ENCODE results near the gene DTD2.

The DTD2 gene

DNA sequence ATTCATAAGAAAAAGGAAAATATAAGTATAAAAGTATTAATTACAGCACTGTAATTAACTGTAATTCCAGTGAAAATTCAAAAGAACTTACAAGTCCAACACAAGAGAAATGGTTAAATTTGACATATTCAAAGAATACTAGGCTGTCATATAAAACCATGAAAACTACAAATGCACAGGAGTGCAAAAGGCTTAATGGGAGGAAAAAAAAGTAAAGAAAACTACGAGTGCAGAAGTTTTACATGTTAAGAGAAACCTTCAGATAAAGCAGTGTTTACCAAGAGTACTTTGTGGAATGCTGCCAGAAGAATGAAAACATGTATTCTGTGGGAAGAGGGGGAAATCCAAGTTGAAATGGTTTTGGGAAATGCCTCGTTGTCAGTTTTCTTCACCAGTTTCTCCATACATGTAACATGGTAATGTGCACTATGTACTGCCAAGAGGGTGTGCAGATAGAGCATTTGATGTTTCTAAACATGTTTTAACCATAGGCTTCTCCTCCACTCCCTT, 46.0 kb downstream of the DTD2 start:
- ChIA-PET CTCF (interaction anchor here (1.4 kb wide), 1 partner anchor 9 kb away, joined by 6 read pairs; the partner anchor contains the start of gene HEATR5A), POLR2A (interaction anchor here (1.7 kb wide), 1 partner anchor 9 kb away, joined by 7 read pairs; the partner anchor contains the start of gene HEATR5A)
- DNase-seq (ENCODE audit: extremely low spot score) = no peak
- TF ChIP-seq, protein P1, sequence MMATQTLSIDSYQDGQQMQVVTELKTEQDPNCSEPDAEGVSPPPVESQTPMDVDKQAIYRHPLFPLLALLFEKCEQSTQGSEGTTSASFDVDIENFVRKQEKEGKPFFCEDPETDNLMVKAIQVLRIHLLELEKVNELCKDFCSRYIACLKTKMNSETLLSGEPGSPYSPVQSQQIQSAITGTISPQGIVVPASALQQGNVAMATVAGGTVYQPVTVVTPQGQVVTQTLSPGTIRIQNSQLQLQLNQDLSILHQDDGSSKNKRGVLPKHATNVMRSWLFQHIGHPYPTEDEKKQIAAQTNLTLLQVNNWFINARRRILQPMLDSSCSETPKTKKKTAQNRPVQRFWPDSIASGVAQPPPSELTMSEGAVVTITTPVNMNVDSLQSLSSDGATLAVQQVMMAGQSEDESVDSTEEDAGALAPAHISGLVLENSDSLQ (IDR thresholded peaks at IDR 0.05) = no peak
- TF ChIP-seq LEF1 (IDR thresholded peaks at IDR 0.05; ENCODE audit: borderline replicate concordance) = no peak
- no peak for TF ChIP-seq CTBP1 (IDR thresholded peaks at IDR 0.05; ENCODE audit: borderline replicate concordance)
- TF ChIP-seq ARNT (IDR thresholded peaks at IDR 0.05) = no peak

DNA sequence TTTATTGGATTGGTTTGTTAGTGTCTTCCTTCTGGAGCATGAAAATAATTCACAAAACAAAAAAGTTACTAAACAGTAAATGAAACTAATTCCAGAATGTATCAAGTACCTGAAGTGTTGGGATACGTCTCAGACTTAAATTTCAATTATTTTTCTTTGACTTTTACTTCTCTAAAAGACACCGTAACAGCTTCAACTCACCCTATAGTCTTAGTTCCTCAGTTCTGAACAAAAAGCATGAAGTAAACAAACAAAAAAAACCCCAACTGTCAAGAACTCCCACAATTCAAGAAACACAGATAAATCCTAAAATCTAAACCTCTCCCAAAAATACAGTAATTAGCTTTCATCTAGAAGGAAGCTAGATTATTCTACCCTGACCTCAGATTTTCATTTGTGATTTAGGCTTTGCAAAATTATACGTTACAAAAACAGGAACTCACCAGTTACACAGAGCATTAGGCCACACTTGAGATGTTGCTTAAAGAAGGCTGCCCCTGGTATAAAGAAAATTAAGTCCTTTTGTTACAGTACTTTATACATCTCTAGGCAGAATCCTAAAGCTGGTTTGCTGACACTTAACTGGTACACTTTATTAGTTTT, 47.2 kb downstream of the DTD2 start:
- no peak for TF ChIP-seq FOXK2 (IDR thresholded peaks at IDR 0.05)
- CTCF ChIA-PET = no interaction called here
- POLR2A ChIA-PET = interaction anchor here (1.7 kb wide), 1 partner anchor 11 kb away, joined by 7 read pairs; the partner anchor contains the start of gene HEATR5A
- DNase-seq (ENCODE audit: extremely low spot score) = no peak

DNA sequence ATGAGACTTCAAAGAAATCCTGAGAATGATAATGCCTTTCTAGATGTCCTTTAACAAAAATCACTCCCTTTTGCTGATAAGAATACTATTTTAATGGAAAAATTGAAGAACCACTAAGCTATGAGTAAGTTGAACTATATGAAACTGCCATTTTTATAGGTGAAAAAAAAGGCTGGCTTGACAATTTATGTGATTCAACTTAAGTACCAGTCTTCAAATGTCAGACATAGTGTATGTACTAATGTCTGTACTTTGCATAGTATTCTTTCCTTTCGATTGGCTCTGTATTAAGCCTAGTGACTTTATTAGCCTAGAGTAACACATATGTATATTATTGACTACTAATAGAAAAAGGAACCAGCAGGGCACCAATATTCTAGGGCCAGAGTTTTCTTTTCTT, 48.9 kb downstream of the DTD2 start:
- no peak for TF ChIP-seq HDGF (IDR thresholded peaks at IDR 0.05; ENCODE audit: borderline replicate concordance)
- no peak for TF ChIP-seq BHLHE40 (IDR thresholded peaks at IDR 0.05; ENCODE audit: borderline replicate concordance)
- no peak for TF ChIP-seq ELF4 (IDR thresholded peaks at IDR 0.05)
- no peak for TF ChIP-seq TARDBP (IDR thresholded peaks at IDR 0.05)
- TF ChIP-seq NFRKB (IDR thresholded peaks at IDR 0.05) = no peak
- TF ChIP-seq LEF1 (IDR thresholded peaks at IDR 0.05; ENCODE audit: borderline replicate concordance) = no peak
- TF ChIP-seq FOXM1 (IDR thresholded peaks at IDR 0.05; ENCODE audit: borderline replicate concordance) = no peak
- no peak for TF ChIP-seq CTBP1 (IDR thresholded peaks at IDR 0.05; ENCODE audit: borderline replicate concordance)
- TF ChIP-seq SP1 (IDR thresholded peaks at IDR 0.05) = no peak
- no peak for TF ChIP-seq L3MBTL2 (conservative IDR thresholded peaks at IDR 0.05)
- no peak for TF ChIP-seq ZNF384 (IDR thresholded peaks at IDR 0.05)
- POLR2A ChIA-PET = interaction anchor here (1.1 kb wide), 1 partner anchor 12 kb away, joined by 3 read pairs; the partner anchor contains the start of gene HEATR5A
- CTCF ChIA-PET = no interaction called here
- no peak for DNase-seq (ENCODE audit: extremely low spot score)

DNA sequence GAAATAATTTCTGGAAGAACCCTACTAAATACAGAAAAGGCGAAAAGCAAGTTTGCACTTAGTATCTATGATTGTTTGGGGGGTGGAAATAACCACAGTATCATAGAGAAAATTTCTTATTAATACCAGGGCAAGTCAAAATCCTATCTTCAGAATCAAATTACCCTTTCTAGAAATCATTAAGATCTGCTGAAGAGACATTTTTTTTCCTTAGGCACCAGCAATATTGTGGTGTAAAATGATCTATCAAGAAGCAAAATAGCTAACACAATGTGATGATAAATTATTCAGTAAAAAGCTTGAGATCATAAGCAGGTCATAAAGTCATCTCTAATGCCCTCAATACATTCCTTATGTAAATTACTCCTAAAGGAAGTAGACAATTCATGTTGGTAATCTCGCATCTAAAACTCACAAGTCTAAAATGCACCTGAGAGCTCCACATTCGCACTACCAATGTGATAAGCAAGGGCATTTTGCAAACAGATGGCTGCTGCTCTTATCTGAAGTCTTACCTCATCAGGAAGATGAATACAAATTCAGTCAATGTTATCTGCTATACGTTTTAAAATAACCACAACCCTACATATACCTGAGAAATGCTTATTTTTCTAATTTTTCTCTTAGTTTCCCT, 51.6 kb downstream of the DTD2 start:
- no peak for TF ChIP-seq ELF4 (IDR thresholded peaks at IDR 0.05)
- TF ChIP-seq ARNT (IDR thresholded peaks at IDR 0.05) = no peak
- TF ChIP-seq SP1 (IDR thresholded peaks at IDR 0.05) = no peak
- no peak for TF ChIP-seq NFRKB (IDR thresholded peaks at IDR 0.05)
- TF ChIP-seq FOXM1 (IDR thresholded peaks at IDR 0.05; ENCODE audit: borderline replicate concordance) = no peak
- DNase-seq (ENCODE audit: extremely low spot score) = no peak
- ChIA-PET CTCF (interaction anchor here (0.7 to 1.0 kb wide), 2 partner anchors 13 to 19 kb away, joined by 3 to 5 read pairs; no protein-coding TSS in a partner anchor), POLR2A (no interaction called here)

DNA sequence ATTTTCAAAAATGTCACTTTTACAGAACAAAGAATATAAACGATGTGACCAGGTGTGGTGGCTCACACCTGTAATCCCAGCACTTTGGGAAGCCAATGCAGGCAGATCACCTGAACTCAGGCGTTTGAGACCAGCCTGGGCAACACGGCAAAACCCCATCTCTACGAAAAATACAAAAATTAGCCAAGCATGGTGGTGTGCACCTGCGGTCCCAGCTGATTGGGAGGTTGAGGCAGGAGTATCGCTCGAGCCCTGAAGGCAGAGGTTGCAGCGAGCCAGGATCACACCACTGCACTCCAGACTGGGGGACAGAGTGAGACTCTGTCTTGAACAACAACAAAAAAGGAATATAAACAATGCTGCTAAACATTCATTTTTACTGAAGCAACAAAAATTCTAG, 52.2 kb downstream of the DTD2 start:
- DNase-seq (ENCODE audit: extremely low spot score) = no peak
- TF ChIP-seq FOXM1 (IDR thresholded peaks at IDR 0.05; ENCODE audit: borderline replicate concordance) (no peak), LEF1 (IDR thresholded peaks at IDR 0.05; ENCODE audit: borderline replicate concordance) (no peak), CTBP1 (IDR thresholded peaks at IDR 0.05; ENCODE audit: borderline replicate concordance) (no peak), L3MBTL2 (conservative IDR thresholded peaks at IDR 0.05) (no peak), ARNT (IDR thresholded peaks at IDR 0.05) (no peak), HDGF (IDR thresholded peaks at IDR 0.05; ENCODE audit: borderline replicate concordance) (no peak), ELF4 (IDR thresholded peaks at IDR 0.05) (no peak), FOXK2 (IDR thresholded peaks at IDR 0.05) (no peak), SUZ12 (IDR thresholded peaks at IDR 0.05) (no peak), NFRKB (IDR thresholded peaks at IDR 0.05) (no peak), TARDBP (IDR thresholded peaks at IDR 0.05) (no peak), SP1 (IDR thresholded peaks at IDR 0.05) (no peak), ZNF384 (IDR thresholded peaks at IDR 0.05) (no peak), FOXA1 (IDR thresholded peaks at IDR 0.05) (no peak), BHLHE40 (IDR thresholded peaks at IDR 0.05; ENCODE audit: borderline replicate concordance) (no peak)
- TF ChIP-seq, protein P1 (IDR thresholded peaks at IDR 0.05) = no peak
- ChIA-PET CTCF (no interaction called here), POLR2A (no interaction called here)

DNA sequence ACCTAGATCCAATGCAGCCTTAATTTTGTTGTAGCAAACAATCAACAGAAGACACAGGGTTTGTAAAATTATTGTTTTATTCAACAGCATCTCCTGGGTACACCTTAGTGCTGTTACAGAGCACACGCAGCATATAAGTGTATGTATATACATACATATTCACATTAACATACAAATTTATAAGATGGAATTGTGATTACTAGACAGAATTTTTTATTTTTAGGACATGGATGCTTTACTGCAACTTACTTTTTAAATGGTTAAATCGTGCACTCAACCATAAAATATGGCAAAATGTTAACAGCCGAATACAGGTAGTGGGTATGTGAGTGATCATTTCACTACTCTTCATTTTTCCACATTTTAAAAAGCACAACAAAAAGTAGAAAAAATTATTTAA, 53.6 kb downstream of the DTD2 start:
- TF ChIP-seq SP1 (IDR thresholded peaks at IDR 0.05) (no peak), ELF4 (IDR thresholded peaks at IDR 0.05) (no peak), ZNF384 (IDR thresholded peaks at IDR 0.05) (no peak), FOXA1 (IDR thresholded peaks at IDR 0.05) (no peak), SUZ12 (IDR thresholded peaks at IDR 0.05) (no peak), BHLHE40 (IDR thresholded peaks at IDR 0.05; ENCODE audit: borderline replicate concordance) (no peak), FOXK2 (IDR thresholded peaks at IDR 0.05) (no peak), TARDBP (IDR thresholded peaks at IDR 0.05) (no peak), ARNT (IDR thresholded peaks at IDR 0.05) (no peak), NFRKB (IDR thresholded peaks at IDR 0.05) (no peak), L3MBTL2 (conservative IDR thresholded peaks at IDR 0.05) (no peak), FOXM1 (IDR thresholded peaks at IDR 0.05; ENCODE audit: borderline replicate concordance) (no peak), CTBP1 (IDR thresholded peaks at IDR 0.05; ENCODE audit: borderline replicate concordance) (no peak), LEF1 (IDR thresholded peaks at IDR 0.05; ENCODE audit: borderline replicate concordance) (no peak), HDGF (IDR thresholded peaks at IDR 0.05; ENCODE audit: borderline replicate concordance) (no peak)
- TF ChIP-seq, protein P1 (IDR thresholded peaks at IDR 0.05) = no peak
- no peak for DNase-seq (ENCODE audit: extremely low spot score)
- ChIA-PET CTCF (no interaction called here), POLR2A (no interaction called here)

All from HEK293T (cell line).